HG03521 (cell line): ENCODE measurements around the gene RGR.

Source experiments
- ATAC-seq: cut with Tn5 transposase; IDR thresholded peaks from one replicate; pipeline ENCODE4 v1.9.1; 2021; ENCODE audit warnings: mild to moderate bottlenecking, moderate library complexity; ENCODE audit not compliant: unreplicated experiment

The RGR gene

DNA sequence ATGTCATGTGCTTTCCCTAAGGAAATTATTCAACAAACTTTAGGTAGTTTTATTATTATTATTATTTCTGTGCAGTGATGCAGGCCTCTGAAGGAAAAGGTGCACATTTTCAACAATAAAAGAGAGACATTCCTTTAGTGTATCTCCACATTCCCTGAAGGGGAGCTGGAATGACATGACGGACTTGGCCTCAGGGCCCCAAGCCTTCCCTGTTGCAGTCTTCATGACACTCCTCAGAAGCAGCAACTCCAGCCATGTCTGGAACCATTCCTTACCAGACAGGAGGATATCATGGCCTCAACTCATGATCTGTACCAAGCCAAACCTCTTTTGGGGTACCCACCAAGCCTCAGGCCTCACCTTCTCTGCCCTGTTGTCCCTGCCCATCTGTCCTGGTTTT, 48.3 kb downstream of the RGR start:
- no peak for ATAC-seq

- no peak for ATAC-seq
Measured at GRCh38 chr10:84293574-84294016, 48.7 kb downstream of the RGR start.

- peak; percentile 66 for ATAC-seq
Measured at GRCh38 chr10:84294766-84295447, 50.1 kb downstream of the RGR start.

DNA sequence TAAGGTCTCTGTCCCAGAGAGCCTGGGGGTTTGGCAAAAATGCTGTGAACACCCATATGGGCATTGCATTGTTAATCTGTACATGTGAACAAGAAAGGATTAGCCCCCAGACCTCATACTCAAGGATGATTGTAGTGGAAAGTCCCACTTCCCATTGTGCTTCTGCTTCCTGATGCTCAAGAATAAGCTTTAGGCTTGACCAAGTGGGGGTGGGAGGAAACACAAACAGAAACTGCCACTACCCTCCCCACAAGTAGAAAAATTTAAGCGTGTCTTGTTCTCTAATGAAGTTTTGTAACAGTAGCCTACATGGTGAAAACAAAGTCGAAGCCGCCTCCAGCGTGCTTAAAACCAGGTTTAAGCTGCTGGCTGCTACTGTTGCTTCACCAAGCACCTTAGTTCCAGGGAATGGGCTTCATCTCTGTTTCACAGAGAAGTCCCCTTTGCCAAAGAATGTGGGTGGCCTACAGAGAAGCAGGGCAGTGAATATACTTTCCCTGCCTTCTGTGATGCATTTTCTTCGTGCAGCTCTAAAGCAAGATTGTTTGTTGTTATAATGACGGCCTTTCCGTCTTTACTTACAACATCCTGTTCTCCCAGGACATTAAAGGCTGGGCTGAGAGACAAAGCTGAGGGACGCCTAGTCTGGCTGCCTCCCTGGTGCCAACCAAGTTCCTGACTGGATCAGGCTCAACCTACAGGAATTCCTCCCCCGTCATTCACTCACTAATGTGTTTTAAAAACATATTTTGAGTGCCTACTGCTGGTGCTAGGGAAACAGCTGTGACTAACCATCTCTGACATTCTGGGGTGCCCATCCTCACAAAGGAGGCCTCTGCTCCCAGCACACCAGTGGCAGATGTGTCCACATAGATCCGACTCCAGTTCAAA, 51.5 kb downstream of the RGR start:
- no peak for ATAC-seq

DNA sequence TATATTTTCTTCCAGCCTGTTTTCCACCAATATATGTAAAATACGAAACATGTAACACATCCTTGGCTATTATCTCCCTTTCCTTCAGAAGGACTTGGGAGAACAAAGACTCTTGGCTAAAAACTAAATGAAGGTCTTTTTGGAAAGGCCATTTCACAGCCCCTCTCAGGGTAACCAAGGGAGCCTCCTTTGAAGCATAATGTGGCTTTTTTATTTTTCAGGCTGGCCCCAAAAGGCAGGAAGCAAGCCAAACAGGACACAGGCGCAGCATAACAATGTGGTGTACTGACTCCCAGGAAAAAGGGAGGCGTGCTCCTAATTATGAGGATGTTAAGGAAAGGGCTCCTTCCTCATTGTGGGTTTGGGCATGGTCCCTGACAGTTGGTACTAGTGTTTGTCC, 53.2 kb downstream of the RGR start:
- ATAC-seq: no peak

- no peak for ATAC-seq
Measured at GRCh38 chr10:84302223-84302622, 57.4 kb downstream of the RGR start.

GRCh38 chr10:84306751-84307384, 62.0 kb downstream of the RGR start:
- ATAC-seq: no peak

DNA sequence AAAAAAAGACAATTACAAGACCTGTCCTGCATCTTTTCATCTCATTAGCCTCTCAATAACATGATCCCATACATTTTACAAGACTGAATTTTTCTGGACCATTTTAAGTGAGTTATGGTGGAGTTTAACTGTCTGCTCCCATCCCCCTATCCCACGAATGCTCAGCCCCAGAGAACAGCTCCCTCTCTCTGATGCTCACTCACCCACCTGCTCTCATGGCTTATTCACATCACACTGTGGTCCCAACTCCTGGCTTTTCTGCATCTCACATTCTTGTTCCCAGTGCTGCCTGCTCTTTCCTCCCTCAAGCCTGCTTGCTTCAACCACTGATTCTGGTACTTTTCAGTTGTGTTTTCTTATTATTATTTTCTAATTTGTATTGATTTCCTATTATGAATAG, 63.2 kb downstream of the RGR start:
- no peak for ATAC-seq

DNA sequence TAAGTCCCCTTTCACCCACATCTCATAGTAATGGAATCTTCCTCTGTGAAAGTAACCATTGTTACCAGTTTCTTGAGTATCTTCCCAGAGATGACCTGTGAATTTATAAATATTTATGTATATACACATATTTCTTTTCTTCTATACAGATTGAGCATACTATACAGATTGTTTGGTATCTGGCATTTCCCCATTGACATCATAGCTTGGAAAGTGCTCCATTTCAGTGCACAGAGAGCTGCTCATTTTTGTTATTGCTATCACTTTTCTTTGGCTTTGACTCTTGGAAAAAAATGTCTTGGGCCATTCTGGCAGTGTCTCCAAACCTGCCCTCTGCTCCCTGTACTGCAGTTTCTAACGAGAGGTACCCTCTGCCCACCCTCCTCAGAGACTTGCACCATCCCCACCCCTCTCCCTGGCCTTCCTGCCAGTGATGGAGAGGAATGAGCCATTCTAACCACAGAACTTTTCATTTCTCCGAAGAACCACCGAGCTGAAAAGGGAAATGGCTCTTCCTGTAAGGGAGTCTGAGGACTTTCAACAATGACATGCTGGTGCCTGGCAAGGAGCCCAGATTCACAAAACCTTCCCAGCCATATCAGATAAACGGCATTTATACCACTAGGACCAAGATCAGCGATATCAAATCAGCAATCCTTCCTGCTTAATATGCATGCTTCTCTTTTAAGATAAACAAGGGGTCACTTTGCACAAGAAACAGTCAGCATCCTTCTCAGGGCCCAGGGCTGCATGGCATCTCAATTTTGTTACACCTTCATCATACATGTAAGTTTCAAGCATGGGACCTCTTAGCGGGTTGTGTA, 63.8 kb downstream of the RGR start:
- no peak for ATAC-seq
